Body of pancreas (tissue), 4 donors: Measurements from ENCODE around the gene NDC80. TPM values are rescaled to one million over a fixed set of nuclear protein-coding genes. Genes with fewer than 3 reads are reported as not detected.
"Not testable (repeated sequence)": the region's sequence is repeated elsewhere in the genome, so short reads cannot be mapped to it uniquely, and the experiment has no call there.

Source experiments
- ATAC-seq: fragments of 150-250 bp; one replicate; pipeline ENCODE4 v1.9.1; 2016
- DNase-seq, 4 donors: peaks; one replicate each; pipeline ENCODE4 v3.0.0-alpha.2; 2019
- H3K27ac ChIP-seq, 4 donors: fragments of 200-600 bp; sonication (generic); 1 replicate in 3 of 4; 2 replicates in 1 of 4; pipeline versions ENCODE4 v1.5.1 to v1.6.1; 2016 to 2019; ENCODE audit warnings: mild to moderate bottlenecking in 1 of 4, mixed read lengths in 1 of 4, moderate library complexity in 1 of 4
- H3K27me3 ChIP-seq, 2 donors: fragments of 200-600 bp; sonication (generic); one replicate each; pipeline ENCODE4 v1.6.0; 2016; ENCODE audit warnings: mild to moderate bottlenecking in 1 of 2
- H3K36me3 ChIP-seq, 2 donors: fragments of 200-600 bp; sonication (generic); replicated peaks in 1 of 2; 2 replicates each; pipeline ENCODE4 v1.5.1; 2016; ENCODE audit warnings: low read depth in 2 of 2; ENCODE audit not compliant: insufficient read depth in 1 of 2
- H3K4me1 ChIP-seq: fragments of 200-600 bp; sonication (generic); one replicate; pipeline ENCODE4 v1.6.0; 2016
- H3K4me3 ChIP-seq, 2 donors: fragments of 200-600 bp; sonication (generic); 1 replicate in 1 of 2; 2 replicates in 1 of 2; pipeline ENCODE4 v1.5.1; 2016 to 2019
- H3K9me3 ChIP-seq, 3 donors: fragments of 200-600 bp; sonication (generic); 1 replicate in 2 of 3; 2 replicates in 1 of 3; pipeline ENCODE4 v1.5.1; 2016
- POLR2A ChIP-seq, 3 donors: fragments of 450-650 bp; IDR thresholded peaks; one replicate each; pipeline ENCODE4 v1.6.1; 2016; ENCODE audit warnings: antibody characterized with exemption in 3 of 3, mild to moderate bottlenecking in 2 of 3
- WGBS, 2 donors: methylation state at CpG; one replicate each; pipeline ENCODE4 v1.1.5; 2017; 5-methylcytosine and 5-hydroxymethylcytosine counted together
- intact Hi-C: fragments of 100-400 bp; cut with DNase I; formaldehyde crosslinking; loops from one replicate; pipeline ENCODE4 v1.15.1; 2023
- total RNA-seq, 2 donors: library from RNA; depleted of rRNA; stranded (reverse); fragments of >200 nt; gene quantifications; one replicate each; pipeline ENCODE4 v1.1.0, GENCODE V29; 2016
- TF ChIP-seq, protein P1 (sequence below), 7 experiments: fragments of 450-650 bp in 4 of 7; fragments of 200-600 bp in 3 of 7; sonication (generic) in 3 of 7; IDR thresholded peaks; one replicate each; pipeline ENCODE4 v1.5.1; 2016 to 2019; ENCODE audit warnings: antibody characterized with exemption in 7 of 7

NDC80 gene
- not detected for total RNA-seq

- Histone ChIP-seq H3K9me3 (no peaks in the 10 kb centered on the region), H3K27ac (peak within 1 kb of the TSS; percentile 95 to 97 (median 96)), H3K4me3 (peak within 1 kb of the TSS; percentile 59 to 65), H3K27me3 (no peaks in the 10 kb centered on the region), H3K4me1 (peaks cover 15% of the 10 kb centered on the region), H3K36me3 (no peaks in the 10 kb centered on the region)
- TF ChIP-seq POLR2A (IDR thresholded peaks at IDR 0.05) = peak in 2 of 3 donors; percentile 74 to 80
- TF ChIP-seq, protein P1, sequence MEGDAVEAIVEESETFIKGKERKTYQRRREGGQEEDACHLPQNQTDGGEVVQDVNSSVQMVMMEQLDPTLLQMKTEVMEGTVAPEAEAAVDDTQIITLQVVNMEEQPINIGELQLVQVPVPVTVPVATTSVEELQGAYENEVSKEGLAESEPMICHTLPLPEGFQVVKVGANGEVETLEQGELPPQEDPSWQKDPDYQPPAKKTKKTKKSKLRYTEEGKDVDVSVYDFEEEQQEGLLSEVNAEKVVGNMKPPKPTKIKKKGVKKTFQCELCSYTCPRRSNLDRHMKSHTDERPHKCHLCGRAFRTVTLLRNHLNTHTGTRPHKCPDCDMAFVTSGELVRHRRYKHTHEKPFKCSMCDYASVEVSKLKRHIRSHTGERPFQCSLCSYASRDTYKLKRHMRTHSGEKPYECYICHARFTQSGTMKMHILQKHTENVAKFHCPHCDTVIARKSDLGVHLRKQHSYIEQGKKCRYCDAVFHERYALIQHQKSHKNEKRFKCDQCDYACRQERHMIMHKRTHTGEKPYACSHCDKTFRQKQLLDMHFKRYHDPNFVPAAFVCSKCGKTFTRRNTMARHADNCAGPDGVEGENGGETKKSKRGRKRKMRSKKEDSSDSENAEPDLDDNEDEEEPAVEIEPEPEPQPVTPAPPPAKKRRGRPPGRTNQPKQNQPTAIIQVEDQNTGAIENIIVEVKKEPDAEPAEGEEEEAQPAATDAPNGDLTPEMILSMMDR (IDR thresholded peaks at IDR 0.05) = peak in 1 of 7 experiments; percentile 6
- peak; percentile 95 for ATAC-seq
- peak; percentile 80 to 85 (median 82) for DNase-seq
- intact Hi-C loops = no loop called here
- WGBS, 2 donors = 0% methylated on average over 28 to 55 of the region's 55 CpGs
Measured at GRCh38 chr18:2571200-2572170, at the start of gene NDC80, which contains the start of gene METTL4. NDC80 (plus strand) TSS chr18:2571557; CDS start chr18:2572986, 1,429 bp downstream. METTL4 (minus strand) TSS chr18:2571505; CDS start chr18:2567216, 4,289 bp downstream.

DNA sequence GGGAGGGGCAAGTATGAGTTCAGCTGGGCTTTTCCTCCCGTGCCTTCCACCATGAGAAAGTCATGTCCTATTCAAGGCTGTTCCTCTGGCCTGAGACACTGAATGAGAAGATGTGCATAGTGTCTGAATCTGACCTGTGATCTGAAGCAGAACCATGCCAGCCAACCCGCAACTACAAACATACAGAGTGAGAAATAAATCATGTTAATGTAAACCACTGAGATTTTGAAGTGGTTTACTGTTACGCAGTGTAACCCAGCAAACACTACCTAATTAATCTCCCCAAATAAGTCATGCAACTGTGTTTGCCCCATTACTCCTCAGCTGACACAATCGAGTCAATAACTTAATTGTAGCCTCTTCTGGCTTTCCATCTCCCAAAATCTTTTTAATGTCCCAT is 49.2 kb upstream of the NDC80 start:
- Histone ChIP-seq H3K36me3 (no peaks in the 10 kb centered on the region), H3K9me3 (no peaks in the 10 kb centered on the region), H3K27me3 (no peaks in the 10 kb centered on the region), H3K4me1 (peaks cover 20% of the 10 kb centered on the region), H3K27ac (no peak overlapping the region), H3K4me3 (no peak overlapping the region)
- ATAC-seq (no peak), DNase-seq (no peak)
- TF ChIP-seq, protein P1 (IDR thresholded peaks at IDR 0.05) = no peak
- no peak for TF ChIP-seq POLR2A (IDR thresholded peaks at IDR 0.05)
- intact Hi-C loops = no loop called here
- WGBS, 2 donors = 84 to 92% methylated on average over 4 of the region's 4 CpGs

GRCh38 chr18:2524794-2525198 is 46.6 kb upstream of the NDC80 start:
- intact Hi-C loops = not testable (repeated sequence)

DNA sequence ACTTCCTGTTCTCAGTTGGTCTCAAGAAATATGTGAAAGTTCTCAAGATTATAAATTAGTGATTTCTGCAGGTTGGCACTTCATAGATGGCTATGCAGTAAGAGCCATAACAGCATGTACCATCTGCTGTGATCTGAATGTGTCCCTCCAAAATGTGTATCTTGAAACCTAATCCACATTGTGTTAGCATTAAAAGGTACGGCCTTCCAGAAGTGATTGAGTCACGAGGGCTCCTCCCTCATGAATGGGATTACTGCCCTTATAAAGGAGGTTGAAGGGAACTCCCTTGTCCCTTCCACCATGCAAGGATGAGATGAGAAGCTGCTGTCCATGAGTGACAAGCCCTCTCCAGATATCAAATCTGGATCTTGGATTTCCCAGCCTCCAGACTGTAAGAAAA is 45.0 kb upstream of the NDC80 start:
- Histone ChIP-seq H3K4me3 (no peak overlapping the region), H3K9me3 (no peaks in the 10 kb centered on the region), H3K36me3 (no peaks in the 10 kb centered on the region), H3K27me3 (no peaks in the 10 kb centered on the region), H3K4me1 (peaks cover 10% of the 10 kb centered on the region), H3K27ac (no peak overlapping the region)
- DNase-seq (no peak), ATAC-seq (no peak)
- intact Hi-C loops = no loop called here
- TF ChIP-seq, protein P1 (IDR thresholded peaks at IDR 0.05) = no peak
- TF ChIP-seq POLR2A (IDR thresholded peaks at IDR 0.05) = no peak
- 48 to 76% methylated on average over 2 of the region's 2 CpGs for WGBS, 2 donors

More at GRCh38 chr18:2524794-2525198, 46.6 kb upstream of the NDC80 start:
- not testable (repeated sequence) for H3K36me3 ChIP-seq, H3K27me3 ChIP-seq, DNase-seq, H3K4me1 ChIP-seq, H3K27ac ChIP-seq, ATAC-seq, H3K4me3 ChIP-seq, H3K9me3 ChIP-seq
- WGBS, 2 donors = 7 to 8% methylated on average over 2 of the region's 2 CpGs

- WGBS, 2 donors = 86 to 91% methylated on average over 7 of the region's 7 CpGs
- peak in 1 of 4 donors; percentile 11 for DNase-seq
- Histone ChIP-seq H3K9me3 (no peaks in the 10 kb centered on the region), H3K27me3 (no peaks in the 10 kb centered on the region), H3K4me3 (no peak overlapping the region), H3K4me1 (peaks cover 10% of the 10 kb centered on the region), H3K27ac (no peak overlapping the region), H3K36me3 (no peaks in the 10 kb centered on the region)
- no peak for ATAC-seq
- TF ChIP-seq POLR2A (IDR thresholded peaks at IDR 0.05) = no peak
- TF ChIP-seq, protein P1 (IDR thresholded peaks at IDR 0.05) = no peak
- intact Hi-C loops = no loop called here
Measured at GRCh38 chr18:2529154-2529553, 42.2 kb upstream of the NDC80 start.
